H9 (cell line): ENCODE results near the gene INSYN1. TPM values are rescaled to one million over a fixed set of nuclear protein-coding genes. Genes with fewer than 3 reads are reported as not detected.

Experiments
- DNase-seq: peaks from one replicate; pipeline ENCODE4 v3.0.0-alpha.2; 2017
- H2AFZ ChIP-seq: one replicate; pipeline ENCODE4 v1.6.1; 2013; ENCODE audit warnings: mild to moderate bottlenecking, low read length, control low read depth, moderate library complexity
- H2AK5ac ChIP-seq: 2 replicates; pipeline ENCODE4 v1.6.1; 2013; ENCODE audit warnings: low read length, control low read depth, mixed read lengths; ENCODE audit not compliant: insufficient read length
- H2BK120ac ChIP-seq: one replicate; pipeline ENCODE4 v1.6.1; 2013; ENCODE audit warnings: low read depth, mild to moderate bottlenecking, low read length, control low read depth, inconsistent platforms; ENCODE audit not compliant: poor library complexity, severe bottlenecking
- H2BK12ac ChIP-seq: 2 replicates; pipeline ENCODE4 v1.6.1; 2013; ENCODE audit warnings: low read length, control low read depth, mixed read lengths, low read depth; ENCODE audit not compliant: insufficient read length
- H2BK15ac ChIP-seq: 2 replicates; pipeline ENCODE4 v1.6.1; 2013; ENCODE audit warnings: low read depth, low read length, control low read depth
- H2BK20ac ChIP-seq: one replicate; pipeline ENCODE4 v1.6.1; 2013; ENCODE audit warnings: low read depth, mild to moderate bottlenecking, low read length, control low read depth, inconsistent platforms; ENCODE audit not compliant: poor library complexity, severe bottlenecking
- H2BK5ac ChIP-seq: 2 replicates; pipeline ENCODE4 v1.6.1; 2013; ENCODE audit warnings: low read length, control low read depth, mixed read lengths; ENCODE audit not compliant: insufficient read length
- H3K14ac ChIP-seq: 2 replicates; pipeline ENCODE4 v1.6.1; 2013; ENCODE audit warnings: low read length, control low read depth; ENCODE audit not compliant: insufficient read depth
- H3K18ac ChIP-seq: 2 replicates; pipeline ENCODE4 v1.6.1; 2013; ENCODE audit warnings: low read depth, mild to moderate bottlenecking, mixed read lengths, low read length, control low read depth; ENCODE audit not compliant: insufficient read length
- H3K23ac ChIP-seq: 2 replicates; pipeline ENCODE4 v1.6.1; 2013; ENCODE audit warnings: low read length, control low read depth, mixed read lengths, low read depth; ENCODE audit not compliant: insufficient read length
- H3K23me2 ChIP-seq: 2 replicates; pipeline ENCODE4 v1.6.1; 2013; ENCODE audit warnings: low read depth, mild to moderate bottlenecking, mixed read lengths, low read length, control low read depth; ENCODE audit not compliant: insufficient read length, poor library complexity, severe bottlenecking
- H3K27ac ChIP-seq: 2 replicates; pipeline ENCODE4 v1.5.1; 2013; ENCODE audit warnings: low read length, control low read depth, mixed read lengths, low read depth; ENCODE audit not compliant: insufficient read length
- H3K27me3 ChIP-seq: 2 replicates; pipeline ENCODE4 v1.6.1; 2013; ENCODE audit warnings: low read length, control low read depth, inconsistent platforms; ENCODE audit not compliant: insufficient read depth
- H3K4ac ChIP-seq: 2 replicates; pipeline ENCODE4 v1.6.1; 2013; ENCODE audit warnings: low read depth, mild to moderate bottlenecking, control low read depth, inconsistent platforms, low read length, moderate library complexity
- H3K4me1 ChIP-seq: 2 replicates; pipeline ENCODE4 v1.6.1; 2013; ENCODE audit warnings: low read length, control low read depth, inconsistent platforms; ENCODE audit not compliant: insufficient read depth
- H3K4me2 ChIP-seq: 2 replicates; pipeline ENCODE4 v1.6.1; 2013; ENCODE audit warnings: low read length, control low read depth, mixed read lengths; ENCODE audit not compliant: insufficient read length, insufficient read depth
- H3K56ac ChIP-seq: 2 replicates; pipeline ENCODE4 v1.6.1; 2013; ENCODE audit warnings: low read depth, mild to moderate bottlenecking, mixed read lengths, low read length, control low read depth; ENCODE audit not compliant: insufficient read length
- H3K79me1 ChIP-seq: 2 replicates; pipeline ENCODE4 v1.6.1; 2013; ENCODE audit warnings: low read depth, mild to moderate bottlenecking, moderate library complexity, low read length, control low read depth, inconsistent platforms; ENCODE audit not compliant: insufficient read depth, poor library complexity, severe bottlenecking
- H3K79me2 ChIP-seq: 2 replicates; pipeline ENCODE4 v1.6.1; 2013; ENCODE audit warnings: low read length, control low read depth, inconsistent platforms; ENCODE audit not compliant: insufficient read depth
- H3K9ac ChIP-seq: 2 replicates; pipeline ENCODE4 v1.6.1; 2013; ENCODE audit warnings: low read length, control low read depth, mixed read lengths; ENCODE audit not compliant: insufficient read length; ENCODE audit errors: extremely low read depth
- H3K9me3 ChIP-seq: one replicate; pipeline ENCODE4 v1.6.1; 2013; ENCODE audit warnings: low read depth, low read length, inconsistent platforms; ENCODE audit not compliant: control insufficient read depth
- H3T11ph ChIP-seq: one replicate; pipeline ENCODE4 v1.6.1; 2013; ENCODE audit warnings: mild to moderate bottlenecking, low read length, control low read depth, inconsistent platforms
- H4K20me1 ChIP-seq: one replicate; pipeline ENCODE4 v1.6.1; 2013; ENCODE audit not compliant: control insufficient read depth, insufficient read length, insufficient read depth
- H4K5ac ChIP-seq: 2 replicates; pipeline ENCODE4 v1.6.1; 2013; ENCODE audit warnings: low read depth, mild to moderate bottlenecking, mixed read lengths, low read length, control low read depth; ENCODE audit not compliant: insufficient read length
- H4K8ac ChIP-seq: replicated peaks from 2 replicates; pipeline ENCODE4 v1.6.1; 2013; ENCODE audit warnings: low read length, control low read depth, mixed read lengths, low read depth; ENCODE audit not compliant: insufficient read length
- H4K91ac ChIP-seq: 2 replicates; pipeline ENCODE4 v1.6.1; 2013; ENCODE audit warnings: low read depth, mild to moderate bottlenecking, moderate library complexity, mixed read lengths, low read length, control low read depth; ENCODE audit not compliant: insufficient read length
- H3K27ac Mint-ChIP-seq, 3 experiments: 2 replicates in 2 of 3; 3 replicates in 1 of 3; pipeline ENCODE4 v1.8.0; 2020 to 2021; ENCODE audit warnings: mixed read lengths in 3 of 3, mild to moderate bottlenecking in 1 of 3, moderate library complexity in 1 of 3
- H3K27me3 Mint-ChIP-seq: 2 replicates; pipeline ENCODE4 v1.8.0; 2021; ENCODE audit warnings: low read depth, mild to moderate bottlenecking, moderate library complexity, mixed read lengths
- H3K36me3 Mint-ChIP-seq, 3 experiments: 2 replicates in 2 of 3; 3 replicates in 1 of 3; pipeline ENCODE4 v1.8.0; 2020 to 2021; ENCODE audit warnings: low read depth in 3 of 3, mixed read lengths in 3 of 3; ENCODE audit not compliant: insufficient read depth in 1 of 3
- H3K4me1 Mint-ChIP-seq, 2 experiments: 2 replicates each; pipeline ENCODE4 v1.8.0; 2020; ENCODE audit warnings: mixed read lengths in 2 of 2
- H3K4me3 Mint-ChIP-seq, 2 experiments: 2 replicates in 1 of 2; 3 replicates in 1 of 2; pipeline ENCODE4 v1.8.0; 2020 to 2021; ENCODE audit warnings: mild to moderate bottlenecking in 2 of 2, mixed read lengths in 2 of 2, moderate library complexity in 1 of 2
- H3K9me3 Mint-ChIP-seq, 2 experiments: 2 replicates in 1 of 2; 3 replicates in 1 of 2; pipeline ENCODE4 v1.8.0; 2020; ENCODE audit warnings: mild to moderate bottlenecking in 2 of 2, mixed read lengths in 2 of 2, moderate library complexity in 1 of 2
- WGBS: extraction: QIAGEN DNeasy Blood & Tissue Kit; methylation state at CpG from one replicate; pipeline ENCODE4 v1.1.7; 2013; ENCODE audit warnings: missing lambda C conversion rate, low lambda C conversion rate, mixed read lengths; ENCODE audit not compliant: insufficient read length; ENCODE audit errors: extremely low coverage; 5-methylcytosine and 5-hydroxymethylcytosine counted together
- total RNA-seq: library from RNA; stranded (reverse); gene quantifications from 2 replicates; pipeline ENCODE4 v1.2.1, GENCODE V29; 2021
- TF ChIP-seq, protein P1 (sequence below): fragments of 200-600 bp; sonication (generic); conservative IDR thresholded peaks from 3 replicates; pipeline ENCODE4 v1.8.0; 2021; ENCODE audit warnings: antibody characterized with exemption, mild to moderate bottlenecking

INSYN1 gene
- total RNA-seq, 1 experiment from 2014 or later, result 1.9 TPM

GRCh38 chr15:73797366-73798158 lies 44.4 kb upstream of the INSYN1 start:
- Histone ChIP-seq H3K56ac (no peak overlapping the region), H3K79me2 (no peaks in the 10 kb centered on the region), H3K9me3 (no peaks in the 10 kb centered on the region), H2BK12ac (no peak overlapping the region), H3K4ac (no peak overlapping the region), H2AFZ (no peak overlapping the region), H4K5ac (no peak overlapping the region), H3K4me1 (peaks cover 3% of the 10 kb centered on the region; the same call in 1 of the 2 replicates), H2BK15ac (no peak overlapping the region), H3K9ac (no peak overlapping the region), H4K91ac (no peak overlapping the region), H4K8ac (no peak overlapping the region), H2BK20ac (no peak overlapping the region), H2AK5ac (no peak overlapping the region), H2BK120ac (no peak overlapping the region), H3K4me2 (no peak overlapping the region), H3K14ac (no peak overlapping the region), H3K27ac (no peak overlapping the region), H3K18ac (no peak overlapping the region), H3K23ac (no peak overlapping the region), H4K20me1 (no peaks in the 10 kb centered on the region), H3K23me2 (no peaks in the 10 kb centered on the region), H3K79me1 (no peaks in the 10 kb centered on the region), H2BK5ac (no peak overlapping the region), H3T11ph (no peak overlapping the region), H3K27me3 (no peaks in the 10 kb centered on the region)
- H3K4me3 Mint-ChIP-seq, result no peak overlapping the region
- TF ChIP-seq, protein P1, sequence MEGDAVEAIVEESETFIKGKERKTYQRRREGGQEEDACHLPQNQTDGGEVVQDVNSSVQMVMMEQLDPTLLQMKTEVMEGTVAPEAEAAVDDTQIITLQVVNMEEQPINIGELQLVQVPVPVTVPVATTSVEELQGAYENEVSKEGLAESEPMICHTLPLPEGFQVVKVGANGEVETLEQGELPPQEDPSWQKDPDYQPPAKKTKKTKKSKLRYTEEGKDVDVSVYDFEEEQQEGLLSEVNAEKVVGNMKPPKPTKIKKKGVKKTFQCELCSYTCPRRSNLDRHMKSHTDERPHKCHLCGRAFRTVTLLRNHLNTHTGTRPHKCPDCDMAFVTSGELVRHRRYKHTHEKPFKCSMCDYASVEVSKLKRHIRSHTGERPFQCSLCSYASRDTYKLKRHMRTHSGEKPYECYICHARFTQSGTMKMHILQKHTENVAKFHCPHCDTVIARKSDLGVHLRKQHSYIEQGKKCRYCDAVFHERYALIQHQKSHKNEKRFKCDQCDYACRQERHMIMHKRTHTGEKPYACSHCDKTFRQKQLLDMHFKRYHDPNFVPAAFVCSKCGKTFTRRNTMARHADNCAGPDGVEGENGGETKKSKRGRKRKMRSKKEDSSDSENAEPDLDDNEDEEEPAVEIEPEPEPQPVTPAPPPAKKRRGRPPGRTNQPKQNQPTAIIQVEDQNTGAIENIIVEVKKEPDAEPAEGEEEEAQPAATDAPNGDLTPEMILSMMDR, result no peak
- H3K36me3 Mint-ChIP-seq, result no peaks in the 10 kb centered on the region; a peak in 1 of 7 replicates
- H3K27me3 Mint-ChIP-seq, result peaks cover 2% of the 10 kb centered on the region; the same call in 1 of the 2 replicates
- peaks cover 18 to 24% of the 10 kb centered on the region in 2 experiments for H3K4me1 Mint-ChIP-seq
- no peak overlapping the region for H3K27ac Mint-ChIP-seq
- DNase-seq, result no peak
- no peaks in the 10 kb centered on the region; a peak in 1 of 5 replicates for H3K9me3 Mint-ChIP-seq
- WGBS, result no CpG with 5 or more reads among the region's 14 CpGs
